Gastroesophageal sphincter (tissue), 4 donors: Measurements from ENCODE around the gene TRDN. TPM values are rescaled to one million over a fixed set of nuclear protein-coding genes. Genes with fewer than 3 reads are reported as not detected.

Experiments
- ATAC-seq: fragments of 150-250 bp; one replicate; pipeline ENCODE4 v1.9.1; 2016; ENCODE audit warnings: mild to moderate bottlenecking, moderate library complexity
- H3K27ac ChIP-seq, 4 donors: fragments of 200-600 bp; sonication (generic) in 3 of 4; 1 replicate in 3 of 4; 2 replicates in 1 of 4; pipeline ENCODE4 v1.5.1; 2016 to 2019
- H3K27me3 ChIP-seq: fragments of 200-600 bp; sonication (generic); one replicate; pipeline ENCODE4 v1.5.1; 2019
- H3K36me3 ChIP-seq, 2 donors: fragments of 200-600 bp; sonication (generic); one replicate each; pipeline ENCODE4 v1.5.1; 2019; ENCODE audit warnings: control low read depth in 1 of 2
- H3K4me1 ChIP-seq, 3 donors: fragments of 200-600 bp; sonication (generic); 1 replicate in 2 of 3; 2 replicates in 1 of 3; pipeline ENCODE4 v1.5.1; 2016 to 2019; ENCODE audit warnings: control low read depth in 2 of 3
- H3K4me3 ChIP-seq, 2 donors: fragments of 200-600 bp; sonication (generic); one replicate each; pipeline ENCODE4 v1.5.1; 2019; ENCODE audit warnings: mild to moderate bottlenecking in 1 of 2, moderate library complexity in 1 of 2
- H3K9me3 ChIP-seq, 3 donors: fragments of 200-600 bp; sonication (generic); one replicate each; pipeline ENCODE4 v1.5.1; 2017 to 2019; ENCODE audit warnings: control low read depth in 2 of 3
- CTCF ChIP-seq, 4 experiments: fragments of 200-600 bp in 2 of 4; fragments of 450-650 bp in 2 of 4; sonication (generic) in 1 of 4; IDR thresholded peaks; one replicate each; pipeline ENCODE4 v1.5.1; 2017 to 2019; ENCODE audit warnings: antibody characterized with exemption in 4 of 4, mild to moderate bottlenecking in 2 of 4, moderate library complexity in 2 of 4
- EP300 ChIP-seq: sonication (generic); formaldehyde crosslinking; IDR thresholded peaks from one replicate; pipeline ENCODE4 v1.6.1; 2017; ENCODE audit warnings: antibody characterized with exemption, mild to moderate bottlenecking
- POLR2A ChIP-seq, 2 donors: fragments of 450-650 bp; IDR thresholded peaks; one replicate each; pipeline ENCODE4 v1.6.1; 2017; ENCODE audit warnings: antibody characterized with exemption in 2 of 2, mild to moderate bottlenecking in 2 of 2, moderate library complexity in 1 of 2
- POLR2AphosphoS5 ChIP-seq: sonication (generic); formaldehyde crosslinking; IDR thresholded peaks from one replicate; pipeline ENCODE4 v1.6.1; 2017; ENCODE audit warnings: antibody characterized with exemption
- WGBS, 2 donors: methylation state at CpG; one replicate each; pipeline ENCODE4 v1.1.5; 2018; ENCODE audit warnings: low coverage in 1 of 2; 5-methylcytosine and 5-hydroxymethylcytosine counted together
- total RNA-seq, 4 donors: library from RNA; depleted of rRNA; stranded (reverse); fragments of >200 nt; gene quantifications; one replicate each; pipeline ENCODE4 v1.1.0, GENCODE V29; 2016

TRDN gene
- total RNA-seq, 4 donors from 2014 or later, result not detected

GRCh38 chr6:123211777-123212545 lies 424.8 kb downstream of the TRDN start:
- Histone ChIP-seq H3K27me3 (no peaks in the 10 kb centered on the region), H3K36me3 (no peaks in the 10 kb centered on the region), H3K4me3 (no peak overlapping the region), H3K27ac (no peak overlapping the region), H3K9me3 (no peaks in the 10 kb centered on the region), H3K4me1 (no peaks in the 10 kb centered on the region)
- ATAC-seq, result no peak
- WGBS, 2 donors, result 50 to 88% methylated on average over 1 to 4 of the region's 4 CpGs
- no peak for TF ChIP-seq CTCF (IDR thresholded peaks at IDR 0.05)
- no peak for TF ChIP-seq POLR2AphosphoS5
- TF ChIP-seq POLR2A (IDR thresholded peaks at IDR 0.05), result no peak
- no peak for TF ChIP-seq EP300

GRCh38 chr6:123210645-123211044 lies 426.1 kb downstream of the TRDN start:
- H3K9me3 ChIP-seq, result no peaks in the 10 kb centered on the region
- no peaks in the 10 kb centered on the region for H3K27me3 ChIP-seq
- no peaks in the 10 kb centered on the region for H3K4me1 ChIP-seq
- ATAC-seq, result no peak
- TF ChIP-seq CTCF (IDR thresholded peaks at IDR 0.05) (no peak), POLR2AphosphoS5 (no peak), EP300 (no peak), POLR2A (IDR thresholded peaks at IDR 0.05) (no peak)
- WGBS, 2 donors, result 78 to 91% methylated on average over 2 of the region's 2 CpGs
- H3K27ac ChIP-seq, result no peak overlapping the region
- no peak overlapping the region for H3K4me3 ChIP-seq
- no peaks in the 10 kb centered on the region for H3K36me3 ChIP-seq

GRCh38 chr6:123207967-123208510 lies 428.7 kb downstream of the TRDN start:
- ATAC-seq, result no peak
- 55 to 56% methylated on average over 4 to 7 of the region's 7 CpGs for WGBS, 2 donors
- Histone ChIP-seq H3K36me3 (no peaks in the 10 kb centered on the region), H3K4me1 (no peaks in the 10 kb centered on the region), H3K9me3 (no peaks in the 10 kb centered on the region), H3K4me3 (no peak overlapping the region), H3K27me3 (no peaks in the 10 kb centered on the region), H3K27ac (no peak overlapping the region)
- TF ChIP-seq EP300, result no peak
- TF ChIP-seq POLR2A (IDR thresholded peaks at IDR 0.05), result no peak
- TF ChIP-seq POLR2AphosphoS5, result no peak
- TF ChIP-seq CTCF (IDR thresholded peaks at IDR 0.05), result no peak

GRCh38 chr6:123203928-123204327 lies 432.8 kb downstream of the TRDN start:
- Histone ChIP-seq H3K27ac (no peak overlapping the region), H3K27me3 (no peaks in the 10 kb centered on the region), H3K4me3 (no peak overlapping the region), H3K4me1 (no peaks in the 10 kb centered on the region), H3K36me3 (no peaks in the 10 kb centered on the region), H3K9me3 (peaks cover 0 to 11% (median 0%) of the 10 kb centered on the region in 3 donors)
- ATAC-seq, result no peak
- WGBS, 2 donors, result 22 to 56% methylated on average over 1 of the region's 1 CpG
- TF ChIP-seq CTCF (IDR thresholded peaks at IDR 0.05) (no peak), POLR2AphosphoS5 (no peak), POLR2A (IDR thresholded peaks at IDR 0.05) (no peak), EP300 (no peak)

- no peak overlapping the region for H3K27ac ChIP-seq
- TF ChIP-seq POLR2A (IDR thresholded peaks at IDR 0.05), result no peak
- no peak for TF ChIP-seq CTCF (IDR thresholded peaks at IDR 0.05)
- no peak for TF ChIP-seq POLR2AphosphoS5
- no peak for TF ChIP-seq EP300
- ATAC-seq, result no peak
- H3K36me3 ChIP-seq, result no peaks in the 10 kb centered on the region
- H3K4me1 ChIP-seq, result no peaks in the 10 kb centered on the region
- peaks cover 0 to 11% (median 0%) of the 10 kb centered on the region in 3 donors for H3K9me3 ChIP-seq
- no peaks in the 10 kb centered on the region for H3K27me3 ChIP-seq
- no CpG with 5 or more reads among the region's 18 CpGs for WGBS, 2 donors
- no peak overlapping the region for H3K4me3 ChIP-seq
These were observed 434.8 kb downstream of the TRDN start for GRCh38 chr6:123201869-123202372.
